CD4-positive, alpha-beta T cell (primary cell): ENCODE results near the gene HIC2. TPM values are rescaled to one million over a fixed set of nuclear protein-coding genes. Genes with fewer than 3 reads are reported as not detected.
"Not testable (repeated sequence)": the region's sequence is repeated elsewhere in the genome, so short reads cannot be mapped to it uniquely, and the experiment has no call there.

Experiments
- ATAC-seq: fragments of 200-7000 bp; cut with Tn5 transposase; one replicate; pipeline ENCODE4 v1.10.0; 2022; ENCODE audit warnings: mild to moderate bottlenecking; ENCODE audit not compliant: poor library complexity
- CTCF ChIA-PET: fragments of 350-600 bp; sonication (Branson Sonifier 250); formaldehyde crosslinking; loops from one replicate; lab custom pipeline; 2021; ENCODE audit warnings: antibody characterized with exemption, inconsistent platforms; lab: Charles Lee
- POLR2A ChIA-PET: fragments of 350-600 bp; sonication (Branson Sonifier 250); formaldehyde crosslinking; loops from one replicate; lab custom pipeline; 2021; ENCODE audit warnings: antibody characterized with exemption, inconsistent platforms; lab: Charles Lee
- DNase-seq, 14 experiments: peaks; one replicate each; pipeline ENCODE4 v3.0.0-alpha.2; 2013 to 2020; ENCODE audit warnings: mixed read lengths in 2 of 14
- H3K27ac ChIP-seq, 2 donors: one replicate each; pipeline versions ENCODE4 v1.5.1 to v1.7.0; 2013; ENCODE audit warnings: low read length in 2 of 2, low read depth in 1 of 2, mild to moderate bottlenecking in 1 of 2
- H3K27me3 ChIP-seq, 2 experiments: 1 replicate in 1 of 2; 2 replicates in 1 of 2; pipeline versions ENCODE4 v1.6.1 to v1.7.0; 2013; ENCODE audit warnings: low read length in 2 of 2, control low read depth in 1 of 2, mild to moderate bottlenecking in 1 of 2, moderate library complexity in 1 of 2; ENCODE audit not compliant: insufficient read depth in 2 of 2, control insufficient read depth in 1 of 2
- H3K36me3 ChIP-seq: one replicate; pipeline ENCODE4 v1.6.1; 2013; ENCODE audit warnings: low read length, control low read depth; ENCODE audit not compliant: insufficient read depth
- H3K4me1 ChIP-seq: one replicate; pipeline ENCODE4 v1.6.1; 2013; ENCODE audit warnings: low read length, control low read depth; ENCODE audit not compliant: insufficient read depth
- H3K4me3 ChIP-seq: one replicate; pipeline ENCODE4 v1.5.1; 2013; ENCODE audit warnings: mild to moderate bottlenecking, low read length, moderate library complexity
- H3K9me3 ChIP-seq, 2 experiments: 1 replicate in 1 of 2; 2 replicates in 1 of 2; pipeline versions ENCODE4 v1.6.1 to v1.7.0; 2013; ENCODE audit warnings: low read length in 2 of 2, mild to moderate bottlenecking in 2 of 2, control low read depth in 1 of 2, moderate library complexity in 1 of 2; ENCODE audit not compliant: control insufficient read depth in 1 of 2, insufficient read depth in 1 of 2
- H3K27ac Mint-ChIP-seq: one replicate; pipeline ENCODE4 v1.8.0; 2020; ENCODE audit warnings: mixed read lengths
- H3K27me3 Mint-ChIP-seq: one replicate; pipeline ENCODE4 v1.8.0; 2021; ENCODE audit warnings: mixed read lengths
- H3K36me3 Mint-ChIP-seq: one replicate; pipeline ENCODE4 v1.8.0; 2021; ENCODE audit warnings: low read depth, mixed read lengths
- H3K4me1 Mint-ChIP-seq: one replicate; pipeline ENCODE4 v1.8.0; 2021; ENCODE audit warnings: low read depth, mixed read lengths
- H3K4me3 Mint-ChIP-seq: one replicate; pipeline ENCODE4 v1.8.0; 2020; ENCODE audit warnings: mild to moderate bottlenecking, mixed read lengths
- H3K9me3 Mint-ChIP-seq: one replicate; pipeline ENCODE4 v1.8.0; 2020; ENCODE audit warnings: mixed read lengths
- intact Hi-C, 2 experiments: fragments of 100-400 bp; cut with DNase I in 1 of 2; cut with micrococcal nuclease in 1 of 2; formaldehyde crosslinking; loops; one replicate each; pipeline versions ENCODE4 v1.15.1 to v1.9.0; 2023 to 2025; cut with DNase I, micrococcal nuclease
- total RNA-seq, 174 experiments: library from RNA in 2 of 174; stranded (reverse) in 2 of 174; gene quantifications; one replicate each; pipeline ENCODE4 v1.2.3 and lab custom pipeline; 2021 to 2026

The HIC2 gene
- total RNA-seq, 2 experiments from 2014 or later = 10.0 TPM

DNA sequence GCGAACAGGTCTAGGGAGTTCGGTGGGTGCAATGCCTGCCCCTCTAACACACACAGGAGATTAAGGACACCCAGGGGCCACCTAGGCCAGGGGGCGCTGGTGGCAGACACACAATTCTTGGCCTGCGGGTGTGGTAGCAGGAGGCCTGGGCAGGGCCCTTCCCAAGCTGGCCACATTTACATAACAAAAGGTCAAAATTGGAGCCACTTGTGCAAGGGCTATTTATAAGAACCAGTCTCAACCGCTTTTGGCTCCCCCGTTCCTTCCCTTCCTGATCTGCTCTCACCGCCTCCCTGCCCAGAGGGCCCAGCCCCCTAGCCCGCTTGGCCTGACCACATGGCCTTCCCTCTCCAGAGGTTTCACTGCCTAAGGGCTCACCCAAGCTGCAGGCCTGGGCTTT lies 75.1 kb downstream of the HIC2 start:
- POLR2A ChIA-PET, H3K27me3 ChIP-seq, H3K4me3 Mint-ChIP-seq, H3K9me3 ChIP-seq, H3K9me3 Mint-ChIP-seq, H3K27me3 Mint-ChIP-seq, H3K27ac ChIP-seq, H3K36me3 Mint-ChIP-seq, H3K36me3 ChIP-seq, H3K27ac Mint-ChIP-seq, H3K4me3 ChIP-seq, ATAC-seq, H3K4me1 ChIP-seq, intact Hi-C loops, H3K4me1 Mint-ChIP-seq, DNase-seq, CTCF ChIA-PET: not testable (repeated sequence)

DNA sequence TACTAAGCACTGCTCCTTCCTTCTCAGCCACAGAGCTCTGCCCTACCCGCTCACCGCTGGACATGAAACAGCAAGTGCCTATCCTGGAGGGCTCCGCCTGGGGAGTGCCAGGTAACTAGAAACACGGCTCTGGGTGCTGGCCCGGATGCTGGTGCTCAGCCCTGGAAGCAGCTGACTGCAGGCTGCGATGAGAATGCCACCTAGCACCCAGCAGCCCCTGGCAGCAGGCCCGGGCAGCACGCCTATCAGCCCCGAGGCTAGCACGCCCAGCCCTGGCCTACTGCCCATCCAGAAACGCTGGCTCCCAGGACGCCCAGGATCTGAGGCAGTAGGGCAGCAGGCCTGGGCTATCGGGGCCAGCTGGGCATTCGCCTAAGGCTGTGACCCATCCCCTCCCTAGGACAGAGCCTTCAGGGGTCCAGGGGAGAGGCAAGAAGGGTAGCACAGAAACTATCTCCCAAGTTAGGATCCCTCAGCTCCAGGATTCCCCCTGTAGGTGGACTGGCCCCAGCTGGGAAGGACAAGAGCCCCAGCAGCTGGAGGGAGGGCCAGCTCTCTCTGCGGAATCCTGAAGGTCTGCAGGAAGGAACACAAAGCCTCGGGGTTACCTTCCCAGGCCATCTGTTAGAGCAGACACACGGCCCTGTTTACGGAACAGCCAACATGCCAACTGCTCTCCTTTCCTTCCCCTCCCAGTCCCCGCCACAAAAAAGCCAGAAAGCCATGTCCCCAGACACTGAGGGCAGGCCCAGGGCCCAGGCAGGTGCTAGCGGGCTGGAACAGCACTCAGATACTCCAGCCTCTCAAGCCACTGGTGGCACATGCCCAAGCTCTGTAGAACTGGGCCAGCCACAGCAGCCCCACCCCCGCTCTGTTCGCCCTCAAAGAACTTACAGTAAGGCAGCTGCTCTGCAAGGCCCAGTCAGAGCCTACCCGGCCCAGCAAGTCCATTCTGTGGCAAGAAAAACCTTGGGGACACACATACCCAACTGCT lies 76.9 kb downstream of the HIC2 start:
- H3K4me1 ChIP-seq, H3K4me3 Mint-ChIP-seq, H3K27me3 Mint-ChIP-seq, H3K36me3 Mint-ChIP-seq, H3K9me3 ChIP-seq, H3K27ac ChIP-seq, H3K27ac Mint-ChIP-seq, H3K9me3 Mint-ChIP-seq, H3K4me3 ChIP-seq, H3K4me1 Mint-ChIP-seq, H3K36me3 ChIP-seq, POLR2A ChIA-PET, DNase-seq, CTCF ChIA-PET, H3K27me3 ChIP-seq, intact Hi-C loops: not testable (repeated sequence)
- ATAC-seq = peak; percentile 48

DNA sequence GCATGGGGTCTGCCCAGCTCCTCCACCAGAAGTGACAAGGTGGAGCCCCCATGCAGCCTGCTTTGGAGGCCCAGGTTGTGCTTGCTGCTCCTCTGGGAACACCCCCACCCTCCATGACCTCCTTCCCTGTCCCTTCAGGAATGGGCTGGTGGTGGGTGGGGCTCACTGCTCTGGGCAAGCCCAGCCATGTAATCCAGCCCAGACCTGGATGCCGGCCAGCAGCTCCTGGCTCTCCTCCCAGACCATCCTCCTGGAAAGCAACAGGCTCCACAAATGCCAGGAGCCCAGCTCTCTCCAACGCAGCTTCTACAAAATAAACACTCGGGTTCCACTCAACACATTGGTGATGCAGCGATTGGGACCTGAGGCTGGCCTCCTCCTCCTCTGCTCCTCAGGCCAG lies 80.8 kb downstream of the HIC2 start:
- H3K36me3 Mint-ChIP-seq, H3K9me3 ChIP-seq, H3K4me3 ChIP-seq, H3K27ac ChIP-seq, DNase-seq, H3K36me3 ChIP-seq, H3K27ac Mint-ChIP-seq, H3K4me1 ChIP-seq, CTCF ChIA-PET, intact Hi-C loops, POLR2A ChIA-PET, H3K9me3 Mint-ChIP-seq, H3K27me3 Mint-ChIP-seq, ATAC-seq, H3K4me3 Mint-ChIP-seq, H3K4me1 Mint-ChIP-seq, H3K27me3 ChIP-seq: not testable (repeated sequence)

DNA sequence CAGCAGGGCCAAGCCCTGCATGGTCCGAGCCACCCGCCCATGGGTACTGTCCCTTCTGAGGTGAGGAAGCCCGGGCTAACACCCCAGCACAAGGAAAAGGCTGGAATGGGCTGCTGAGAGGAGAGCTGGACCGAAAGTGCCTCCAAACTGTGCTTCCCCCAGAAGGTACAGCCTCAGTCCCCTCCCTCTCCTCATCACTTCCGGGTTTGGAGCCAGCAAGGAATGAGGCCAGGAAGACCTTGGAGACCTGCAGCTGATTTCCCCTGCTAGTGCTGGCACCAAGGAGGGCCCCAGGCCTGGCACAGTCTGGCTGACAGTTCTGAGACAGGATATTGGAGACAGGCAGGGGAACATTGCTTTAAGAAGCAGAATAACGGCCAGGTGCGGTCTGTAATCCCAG lies 81.3 kb downstream of the HIC2 start:
- H3K27ac ChIP-seq, H3K27ac Mint-ChIP-seq, H3K27me3 ChIP-seq, POLR2A ChIA-PET, CTCF ChIA-PET, H3K9me3 ChIP-seq, H3K27me3 Mint-ChIP-seq, DNase-seq, H3K4me1 ChIP-seq, H3K36me3 ChIP-seq, ATAC-seq, H3K9me3 Mint-ChIP-seq, H3K36me3 Mint-ChIP-seq, H3K4me1 Mint-ChIP-seq, H3K4me3 Mint-ChIP-seq, H3K4me3 ChIP-seq, intact Hi-C loops: not testable (repeated sequence)

DNA sequence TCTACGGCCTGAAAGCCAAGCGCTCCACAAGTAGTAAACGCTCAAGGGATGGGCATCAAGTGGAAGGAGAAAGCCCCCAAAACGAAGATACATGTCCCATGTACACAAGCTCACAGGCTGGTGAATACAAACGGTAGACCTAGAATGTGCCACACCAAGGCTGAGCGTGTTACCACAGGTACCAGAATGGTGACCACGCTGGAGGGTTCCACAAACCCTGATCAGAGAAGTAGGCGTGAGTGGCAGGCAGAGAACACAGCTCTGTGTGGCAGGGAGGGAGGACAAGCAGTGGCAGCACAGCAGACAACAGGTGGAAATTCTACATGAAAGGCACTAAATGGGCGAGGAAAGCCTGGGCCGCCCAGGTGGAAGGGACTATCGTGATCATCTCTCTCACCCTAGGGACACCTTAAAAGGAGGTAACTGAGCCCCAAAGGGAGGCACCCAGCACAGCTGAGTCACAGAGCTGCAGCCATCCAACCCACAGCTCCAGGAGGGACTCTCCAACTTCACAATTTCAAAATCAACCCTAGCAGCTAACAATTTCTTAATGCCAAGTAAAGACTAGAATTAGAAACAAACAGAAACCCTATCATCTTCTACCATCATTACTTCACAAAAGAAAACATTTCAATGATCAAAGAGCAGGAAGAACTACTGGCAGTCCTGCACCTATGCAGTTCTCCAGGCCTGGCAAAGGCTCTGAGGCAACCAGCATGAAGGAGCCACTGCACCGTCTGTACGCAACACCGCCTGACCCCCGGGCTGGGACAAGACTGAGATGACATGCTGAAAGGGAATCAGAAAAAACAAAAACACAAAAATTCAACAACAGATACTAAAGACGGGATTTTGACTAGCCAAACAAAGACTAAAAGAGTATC lies 82.7 kb downstream of the HIC2 start:
- H3K27ac ChIP-seq, H3K4me1 ChIP-seq, CTCF ChIA-PET, H3K27ac Mint-ChIP-seq, H3K27me3 Mint-ChIP-seq, H3K36me3 Mint-ChIP-seq, H3K36me3 ChIP-seq, H3K27me3 ChIP-seq, H3K9me3 Mint-ChIP-seq, H3K4me1 Mint-ChIP-seq, intact Hi-C loops, H3K9me3 ChIP-seq, H3K4me3 Mint-ChIP-seq, DNase-seq, POLR2A ChIA-PET, H3K4me3 ChIP-seq: not testable (repeated sequence)
- peak; percentile 92 for ATAC-seq

Other genes with a start within 250 kb of the HIC2 start
- under 1 TPM; 0.11 to 0.36 TPM for gene RIMBP3B, start 33.6 kb upstream of the HIC2 start, total RNA-seq
- gene TMEM191C, start 50.0 kb downstream of the HIC2 start, total RNA-seq = 1 to 10 TPM; 3.9 to 4.3 TPM
- under 1 TPM in 1 of 2 experiments, not detected in 1; 0.14 TPM for gene RIMBP3C, start 134.1 kb downstream of the HIC2 start, total RNA-seq
- gene UBE2L3, start 150.3 kb downstream of the HIC2 start, total RNA-seq = 10 to 100 TPM; 18.7 TPM
- gene YDJC, start 212.7 kb downstream of the HIC2 start, total RNA-seq = 10 to 100 TPM; 23.9 to 25.2 TPM
- under 1 TPM; 0.14 to 0.20 TPM for gene CCDC116, start 215.4 kb downstream of the HIC2 start, total RNA-seq
- 10 to 100 TPM; 20.0 to 21.2 TPM for gene SDF2L1, start 224.9 kb downstream of the HIC2 start, total RNA-seq
- 10 to 100 TPM; 43.8 to 46.2 TPM for gene PPIL2, start 248.6 kb downstream of the HIC2 start, total RNA-seq